CD14-positive monocyte (primary cell): ENCODE measurements around the gene CELF2. TPM values are rescaled to one million over a fixed set of nuclear protein-coding genes. Genes with fewer than 3 reads are reported as not detected.

Experiments
- DNase-seq, 3 donors: peaks; one replicate each; pipeline ENCODE4 v3.0.0-alpha.2; 2011 to 2022
- H2AFZ ChIP-seq: 2 replicates; pipeline ENCODE4 v1.6.0; 2012; ENCODE audit warnings: mild to moderate bottlenecking, low read depth, low read length, inconsistent platforms; ENCODE audit not compliant: insufficient read depth, poor library complexity, severe bottlenecking
- H3K27ac ChIP-seq, 2 donors: 1 replicate in 1 of 2; 2 replicates in 1 of 2; pipeline ENCODE4 v1.5.1; 2012 to 2013; ENCODE audit warnings: low read length in 2 of 2, control low read depth in 1 of 2, inconsistent platforms in 1 of 2, low read depth in 1 of 2, mild to moderate bottlenecking in 1 of 2
- H3K27me3 ChIP-seq, 2 donors: one replicate each; pipeline versions ENCODE4 v1.6.0 to v1.6.1; 2011 to 2013; ENCODE audit warnings: low read length in 2 of 2; ENCODE audit not compliant: control insufficient read depth in 2 of 2, insufficient read depth in 2 of 2
- H3K36me3 ChIP-seq, 2 donors: replicated peaks in 1 of 2; 1 replicate in 1 of 2; 2 replicates in 1 of 2; pipeline versions ENCODE4 v1.5.1 to v1.6.1; 2012 to 2013; ENCODE audit warnings: low read length in 2 of 2, control low read depth in 1 of 2, inconsistent platforms in 1 of 2, mild to moderate bottlenecking in 1 of 2; ENCODE audit not compliant: insufficient read depth in 2 of 2, control insufficient read depth in 1 of 2
- H3K4me1 ChIP-seq, 2 donors: 1 replicate in 1 of 2; 2 replicates in 1 of 2; pipeline versions ENCODE4 v1.5.1 to v1.6.1; 2012 to 2013; ENCODE audit warnings: low read length in 2 of 2, control low read depth in 1 of 2, inconsistent platforms in 1 of 2, mild to moderate bottlenecking in 1 of 2, moderate library complexity in 1 of 2; ENCODE audit not compliant: insufficient read depth in 2 of 2, control insufficient read depth in 1 of 2
- H3K4me2 ChIP-seq: replicated peaks from 2 replicates; pipeline ENCODE3; 2012; ENCODE audit warnings: low read length, moderate library complexity, mild to moderate bottlenecking; ENCODE audit not compliant: poor library complexity, severe bottlenecking; ENCODE audit errors: extremely low read depth
- H3K4me3 ChIP-seq, 3 experiments: fragments of 200-600 bp in 1 of 3; sonication (generic) in 1 of 3; replicated peaks in 1 of 3; 1 replicate in 2 of 3; 2 replicates in 1 of 3; pipeline ENCODE4 v1.5.1; 2011 to 2013; ENCODE audit warnings: low read length in 3 of 3, mild to moderate bottlenecking in 3 of 3, control low read depth in 2 of 3, low read depth in 2 of 3, inconsistent platforms in 1 of 3, moderate library complexity in 1 of 3
- H3K79me2 ChIP-seq: 2 replicates; pipeline ENCODE4 v1.6.0; 2012; ENCODE audit warnings: mild to moderate bottlenecking, control low read depth, inconsistent platforms, low read length, moderate library complexity; ENCODE audit not compliant: insufficient read depth
- H3K9ac ChIP-seq: 2 replicates; pipeline ENCODE4 v1.6.0; 2017; ENCODE audit warnings: low read length, mild to moderate bottlenecking; ENCODE audit not compliant: insufficient read depth, poor library complexity, severe bottlenecking
- H3K9me3 ChIP-seq, 2 donors: replicated peaks in 1 of 2; 1 replicate in 1 of 2; 2 replicates in 1 of 2; pipeline versions ENCODE4 v1.5.1 to v1.6.1; 2012 to 2013; ENCODE audit warnings: low read length in 2 of 2, control low read depth in 1 of 2; ENCODE audit not compliant: control insufficient read depth in 1 of 2, insufficient read depth in 1 of 2
- H4K20me1 ChIP-seq: 2 replicates; pipeline ENCODE4 v1.6.0; 2012; ENCODE audit warnings: mild to moderate bottlenecking, low read length, control low read depth, moderate library complexity; ENCODE audit not compliant: insufficient read depth
- H3K27ac Mint-ChIP-seq, 7 donors: one replicate each; pipeline ENCODE4 v1.8.0; 2020; ENCODE audit warnings: mild to moderate bottlenecking in 7 of 7, mixed read lengths in 7 of 7, moderate library complexity in 6 of 7, inconsistent platforms in 2 of 7
- H3K27me3 Mint-ChIP-seq, 3 donors: one replicate each; pipeline ENCODE4 v1.8.0; 2021 to 2022; ENCODE audit warnings: low read depth in 3 of 3, mild to moderate bottlenecking in 3 of 3, mixed read lengths in 3 of 3, moderate library complexity in 3 of 3, inconsistent platforms in 1 of 3
- H3K36me3 Mint-ChIP-seq, 2 donors: one replicate each; pipeline ENCODE4 v1.8.0; 2020; ENCODE audit warnings: mixed read lengths in 2 of 2, inconsistent platforms in 1 of 2, mild to moderate bottlenecking in 1 of 2
- H3K4me1 Mint-ChIP-seq: one replicate; pipeline ENCODE4 v1.8.0; 2020; ENCODE audit warnings: mild to moderate bottlenecking, mixed read lengths
- H3K4me3 Mint-ChIP-seq, 2 donors: one replicate each; pipeline ENCODE4 v1.8.0; 2020; ENCODE audit warnings: mild to moderate bottlenecking in 2 of 2, mixed read lengths in 2 of 2, moderate library complexity in 1 of 2
- H3K9me3 Mint-ChIP-seq, 7 donors: one replicate each; pipeline ENCODE4 v1.8.0; 2020 to 2022; ENCODE audit warnings: mixed read lengths in 7 of 7, mild to moderate bottlenecking in 6 of 7, moderate library complexity in 6 of 7, inconsistent platforms in 2 of 7
- WGBS: methylation state at CpG from one replicate; pipeline ENCODE4 v1.1.5; 2013; ENCODE audit warnings: missing lambda C conversion rate; ENCODE audit not compliant: insufficient coverage; 5-methylcytosine and 5-hydroxymethylcytosine counted together
- intact Hi-C, 2 donors: fragments of 100-400 bp; cut with micrococcal nuclease; formaldehyde crosslinking; loops; one replicate each; pipeline versions ENCODE4 v1.15.0 to v1.15.1; 2023
- polyA plus RNA-seq, 3 donors: library from polyadenylated mRNA; depleted of rRNA in 1 of 3; unstranded in 2 of 3; stranded (reverse) in 1 of 3; fragments of 300-500 nt in 2 of 3; fragments of >200 nt in 1 of 3; fragmentation: Illumina TruSeq in 2 of 3; gene quantifications; 1 replicate in 2 of 3; 2 replicates in 1 of 3; pipeline ENCODE4 v1.2.3, GENCODE V29; 2012 to 2021
- TF ChIP-seq, protein P1 (sequence below): fragments of 200-600 bp; IDR thresholded peaks from one replicate; pipeline ENCODE4 v1.8.0; 2022; ENCODE audit warnings: antibody characterized with exemption, mild to moderate bottlenecking

Gene CELF2
- polyA plus RNA-seq, 3 donors = 53.5 to 93.3 (median 80.5) TPM

DNA sequence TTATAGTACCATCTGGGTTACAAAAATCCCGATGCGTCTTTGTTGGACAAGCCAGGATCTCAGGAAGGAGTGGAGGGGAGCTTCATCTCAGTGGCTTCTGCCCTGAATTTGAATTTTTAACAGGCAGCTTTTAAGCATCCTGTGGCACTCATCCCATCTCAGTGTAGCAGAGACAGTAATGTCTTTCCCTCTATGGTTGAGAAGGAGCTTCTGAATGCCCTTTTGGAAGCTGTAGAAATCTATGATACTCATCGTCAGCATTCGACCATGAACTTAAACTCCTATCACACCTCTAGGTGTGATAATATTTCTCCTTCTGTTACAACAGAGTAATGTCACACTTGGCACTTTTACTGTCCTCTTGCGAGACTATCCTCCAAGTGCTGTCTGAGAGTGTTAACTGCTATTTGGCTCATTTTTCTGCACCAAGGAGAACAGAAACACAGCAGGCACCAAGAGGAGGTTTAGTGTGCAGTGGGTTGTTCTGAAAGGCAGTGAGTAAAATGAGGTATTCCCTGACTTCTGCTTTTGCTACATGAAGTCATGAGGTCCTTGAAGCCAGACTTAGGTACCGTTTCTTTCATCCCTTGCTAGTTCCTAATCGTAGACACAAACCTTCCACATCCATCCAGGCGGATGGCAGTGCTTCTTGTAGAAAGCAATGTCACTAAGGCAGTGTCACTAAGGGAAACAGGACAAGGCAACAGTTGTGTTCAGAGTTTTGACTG is 177.4 kb downstream of the CELF2 start:
- 55% methylated on average over 4 of the region's 8 CpGs for WGBS
- Histone ChIP-seq H3K9ac (no peak overlapping the region), H4K20me1 (peaks cover 100% of the 10 kb centered on the region), H3K9me3 (no peaks in the 10 kb centered on the region), H2AFZ (no peak overlapping the region), H3K27ac (peak overlapping the region in 1 of 2 donors; percentile 63), H3K79me2 (peaks cover 98% of the 10 kb centered on the region), H3K4me2 (no peak overlapping the region), H3K36me3 (peaks cover 34 to 76% of the 10 kb centered on the region in 2 donors), H3K27me3 (no peaks in the 10 kb centered on the region), H3K4me1 (peaks cover 63 to 72% of the 10 kb centered on the region in 2 donors), H3K4me3 (no peak overlapping the region)
- TF ChIP-seq, protein P1, sequence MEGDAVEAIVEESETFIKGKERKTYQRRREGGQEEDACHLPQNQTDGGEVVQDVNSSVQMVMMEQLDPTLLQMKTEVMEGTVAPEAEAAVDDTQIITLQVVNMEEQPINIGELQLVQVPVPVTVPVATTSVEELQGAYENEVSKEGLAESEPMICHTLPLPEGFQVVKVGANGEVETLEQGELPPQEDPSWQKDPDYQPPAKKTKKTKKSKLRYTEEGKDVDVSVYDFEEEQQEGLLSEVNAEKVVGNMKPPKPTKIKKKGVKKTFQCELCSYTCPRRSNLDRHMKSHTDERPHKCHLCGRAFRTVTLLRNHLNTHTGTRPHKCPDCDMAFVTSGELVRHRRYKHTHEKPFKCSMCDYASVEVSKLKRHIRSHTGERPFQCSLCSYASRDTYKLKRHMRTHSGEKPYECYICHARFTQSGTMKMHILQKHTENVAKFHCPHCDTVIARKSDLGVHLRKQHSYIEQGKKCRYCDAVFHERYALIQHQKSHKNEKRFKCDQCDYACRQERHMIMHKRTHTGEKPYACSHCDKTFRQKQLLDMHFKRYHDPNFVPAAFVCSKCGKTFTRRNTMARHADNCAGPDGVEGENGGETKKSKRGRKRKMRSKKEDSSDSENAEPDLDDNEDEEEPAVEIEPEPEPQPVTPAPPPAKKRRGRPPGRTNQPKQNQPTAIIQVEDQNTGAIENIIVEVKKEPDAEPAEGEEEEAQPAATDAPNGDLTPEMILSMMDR = no peak
- peak; percentile 27 to 63 (median 36) for DNase-seq
- no peaks in the 10 kb centered on the region for H3K9me3 Mint-ChIP-seq
- H3K27me3 Mint-ChIP-seq = peaks cover 0 to 2% (median 0%) of the 10 kb centered on the region in 3 donors
- H3K4me1 Mint-ChIP-seq = peaks cover 84% of the 10 kb centered on the region
- no peak overlapping the region for H3K4me3 Mint-ChIP-seq
- H3K27ac Mint-ChIP-seq = peak overlapping the region; percentile 26 to 92 (median 78)
- H3K36me3 Mint-ChIP-seq = peaks cover 60 to 71% of the 10 kb centered on the region in 2 donors
- intact Hi-C loops = no loop called here

GRCh38 chr10:11195623-11196022 is 178.0 kb downstream of the CELF2 start:
- no peak overlapping the region for H3K4me3 ChIP-seq
- 81% methylated on average over 4 of the region's 7 CpGs for whole genome bisulfite sequencing
- H3K4me2 ChIP-seq = no peak overlapping the region

More at GRCh38 chr10:11195623-11196022, 178.0 kb downstream of the CELF2 start:
- DNase-seq = no peak
- Histone ChIP-seq H3K9ac (no peak overlapping the region), H3K9me3 (no peaks in the 10 kb centered on the region), H3K79me2 (peaks cover 98% of the 10 kb centered on the region), H2AFZ (no peak overlapping the region), H3K36me3 (peaks cover 40 to 76% of the 10 kb centered on the region in 2 donors), H3K27ac (peak overlapping the region in 1 of 2 donors; percentile 63), H3K27me3 (no peaks in the 10 kb centered on the region), H3K4me1 (peaks cover 62 to 67% of the 10 kb centered on the region in 2 donors), H4K20me1 (peaks cover 100% of the 10 kb centered on the region)
- Mint-ChIP-seq H3K27ac (peak overlapping the region; percentile 26 to 92 (median 78)), H3K36me3 (peaks cover 59 to 72% of the 10 kb centered on the region in 2 donors), H3K4me3 (no peak overlapping the region), H3K9me3 (peaks cover 0 to 2% (median 0%) of the 10 kb centered on the region in 7 donors), H3K27me3 (peaks cover 0 to 2% (median 0%) of the 10 kb centered on the region in 3 donors), H3K4me1 (peaks cover 86% of the 10 kb centered on the region)
- intact Hi-C loops = no loop called here
- TF ChIP-seq, protein P1 = no peak
